ENCODE measurements around the gene PCSK4.
A peak's percentile ranks its signal among the peaks of the same experiment; 100 is the strongest.

The PCSK4 gene

DNA sequence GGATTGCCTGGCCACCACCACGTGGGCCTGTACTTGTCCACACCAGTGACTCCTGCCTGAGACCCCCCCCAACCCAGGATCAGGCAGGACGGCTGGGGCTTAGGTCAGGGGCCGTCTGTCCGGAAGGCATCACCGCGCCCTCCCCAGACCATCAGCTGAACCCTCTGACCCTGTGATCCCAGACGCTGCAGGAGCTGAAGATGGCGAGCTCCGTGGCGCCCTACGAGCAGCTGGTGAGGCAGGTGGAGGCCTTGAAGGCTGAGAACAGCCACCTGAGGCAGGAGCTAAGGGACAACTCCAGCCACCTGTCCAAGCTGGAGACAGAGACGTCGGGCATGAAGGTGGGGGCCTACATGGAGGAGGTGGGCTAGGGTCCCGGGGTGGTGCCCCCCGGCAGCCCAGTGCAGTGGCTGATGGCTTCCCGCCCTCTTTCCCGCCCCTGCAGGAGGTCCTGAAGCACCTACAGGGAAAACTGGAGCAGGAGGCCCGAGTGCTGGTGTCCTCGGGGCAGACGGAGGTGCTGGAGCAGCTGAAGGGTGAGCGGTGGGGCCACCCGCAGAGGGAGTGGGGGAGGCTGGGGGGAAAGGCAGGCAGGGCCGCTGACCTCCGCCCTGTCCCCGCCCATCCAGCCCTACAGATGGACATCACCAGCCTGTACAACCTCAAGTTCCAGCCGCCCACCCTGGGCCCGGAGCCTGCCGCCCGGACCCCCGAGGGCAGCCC lies 37.2 kb downstream of the PCSK4 start:
- no peak for DNase-seq (ENCODE audit: low read depth)
- TF ChIP-seq, protein P1, sequence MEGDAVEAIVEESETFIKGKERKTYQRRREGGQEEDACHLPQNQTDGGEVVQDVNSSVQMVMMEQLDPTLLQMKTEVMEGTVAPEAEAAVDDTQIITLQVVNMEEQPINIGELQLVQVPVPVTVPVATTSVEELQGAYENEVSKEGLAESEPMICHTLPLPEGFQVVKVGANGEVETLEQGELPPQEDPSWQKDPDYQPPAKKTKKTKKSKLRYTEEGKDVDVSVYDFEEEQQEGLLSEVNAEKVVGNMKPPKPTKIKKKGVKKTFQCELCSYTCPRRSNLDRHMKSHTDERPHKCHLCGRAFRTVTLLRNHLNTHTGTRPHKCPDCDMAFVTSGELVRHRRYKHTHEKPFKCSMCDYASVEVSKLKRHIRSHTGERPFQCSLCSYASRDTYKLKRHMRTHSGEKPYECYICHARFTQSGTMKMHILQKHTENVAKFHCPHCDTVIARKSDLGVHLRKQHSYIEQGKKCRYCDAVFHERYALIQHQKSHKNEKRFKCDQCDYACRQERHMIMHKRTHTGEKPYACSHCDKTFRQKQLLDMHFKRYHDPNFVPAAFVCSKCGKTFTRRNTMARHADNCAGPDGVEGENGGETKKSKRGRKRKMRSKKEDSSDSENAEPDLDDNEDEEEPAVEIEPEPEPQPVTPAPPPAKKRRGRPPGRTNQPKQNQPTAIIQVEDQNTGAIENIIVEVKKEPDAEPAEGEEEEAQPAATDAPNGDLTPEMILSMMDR (IDR thresholded peaks at IDR 0.05; ENCODE audit: control insufficient read depth, insufficient read depth, low read depth, low read length, missing control alignments): no peak

DNA sequence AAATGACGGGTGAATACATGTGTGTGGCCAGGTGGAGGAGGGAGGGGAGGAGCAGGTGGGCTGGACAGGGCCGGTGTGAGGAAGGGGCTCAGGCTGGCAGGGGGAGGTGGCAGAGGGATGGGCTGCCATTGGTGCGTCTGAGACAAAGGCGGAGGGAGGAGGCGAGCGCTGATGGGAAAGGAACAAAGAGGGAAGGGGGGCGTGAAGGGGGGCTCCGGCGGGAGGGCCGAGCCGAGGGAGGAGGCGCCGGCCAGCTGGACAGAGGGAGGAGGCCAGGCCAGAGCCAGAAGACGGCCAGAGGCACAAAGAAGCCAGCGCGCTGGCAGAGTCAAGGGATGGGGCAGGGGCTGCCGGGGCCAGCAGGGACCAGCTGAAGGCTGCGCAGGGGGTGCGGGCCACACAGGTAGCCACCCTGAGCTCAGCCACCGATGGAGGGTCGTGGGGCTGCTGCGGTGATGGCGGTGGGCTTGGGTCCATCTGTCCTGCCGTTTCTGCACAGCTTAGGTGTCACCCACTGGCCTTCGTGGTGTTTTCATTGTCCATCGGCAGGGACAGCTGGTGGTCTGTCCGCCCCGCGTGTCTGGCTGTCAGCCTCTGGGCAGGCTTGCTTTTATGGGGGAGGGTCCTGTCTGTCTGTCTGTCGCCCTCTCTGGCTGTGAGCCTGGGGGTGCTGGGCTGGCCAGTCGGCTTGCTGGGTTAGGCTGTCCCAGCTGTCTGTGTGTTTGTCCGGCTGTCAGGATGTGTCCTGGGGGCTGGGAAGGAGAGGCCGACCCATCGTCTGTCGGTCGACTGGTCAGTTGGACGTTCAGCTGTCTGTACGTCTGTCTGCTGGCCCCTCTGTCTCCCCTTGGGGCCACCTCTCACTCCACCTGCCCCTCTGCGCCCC lies 38.0 kb downstream of the PCSK4 start:
- no peak overlapping the region for H3K4me3 ChIP-seq (ENCODE audit: control insufficient read depth, low read depth, low read length)
- TF ChIP-seq, protein P1 (IDR thresholded peaks at IDR 0.05; ENCODE audit: control insufficient read depth, insufficient read depth, low read depth, low read length, missing control alignments): no peak
- DNase-seq (ENCODE audit: low read depth): no peak

More for the DNA sequence above, 37.2 kb downstream of the PCSK4 start:
- H3K4me3 ChIP-seq (ENCODE audit: control insufficient read depth, low read depth, low read length): no peak overlapping the region

DNA sequence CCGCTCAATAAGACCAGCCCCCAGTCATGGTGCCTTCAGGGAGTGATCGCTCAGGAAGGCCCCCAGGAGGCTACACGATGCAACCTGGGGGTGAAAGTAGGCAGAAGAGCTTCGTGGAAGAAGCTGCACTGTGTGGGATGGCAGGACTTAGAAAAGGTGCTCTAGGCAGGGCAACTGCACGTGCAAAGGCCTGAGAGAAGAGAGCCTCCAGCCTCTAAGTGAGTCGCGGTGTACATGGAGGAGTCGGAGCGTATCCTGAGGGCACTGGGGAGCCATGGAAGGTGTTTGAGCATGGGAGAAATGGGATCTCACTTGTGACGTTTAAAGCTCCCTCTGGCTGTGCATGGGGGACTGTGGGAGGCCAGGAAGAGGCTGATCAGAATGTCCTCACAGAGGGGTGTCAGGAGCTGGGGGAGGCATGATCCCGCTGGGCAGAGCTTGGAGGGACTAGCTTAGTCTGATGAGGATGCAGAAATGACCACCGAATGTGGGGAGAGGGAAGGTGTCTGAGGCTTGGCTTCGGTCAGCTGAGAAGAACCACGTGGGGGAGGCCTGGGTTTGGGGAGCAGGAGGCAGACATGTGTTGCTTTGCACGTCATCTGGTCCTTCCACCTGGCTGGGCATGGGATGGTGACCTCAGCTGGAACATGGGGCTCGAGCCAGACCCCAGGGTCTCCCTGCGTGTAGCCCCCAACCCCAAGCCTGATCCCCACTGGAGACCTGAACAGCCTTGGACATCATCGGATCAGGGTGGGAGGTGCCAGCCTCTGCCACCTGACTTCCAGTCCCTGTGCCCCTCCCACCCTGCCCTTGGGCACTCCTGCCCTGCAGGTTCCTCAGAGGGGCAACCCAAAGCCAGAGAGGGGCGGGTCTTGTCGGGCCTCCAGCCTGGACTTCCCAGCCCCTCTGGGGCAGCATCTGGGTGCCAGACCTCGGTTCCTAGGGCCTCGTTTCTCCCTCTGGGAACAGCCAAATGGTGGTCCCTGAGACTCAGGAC lies 39.1 kb downstream of the PCSK4 start:
- TF ChIP-seq, protein P1 (IDR thresholded peaks at IDR 0.05; ENCODE audit: control insufficient read depth, insufficient read depth, low read depth, low read length, missing control alignments): no peak
- H3K4me3 ChIP-seq (ENCODE audit: control insufficient read depth, low read depth, low read length): no peak overlapping the region
- DNase-seq (ENCODE audit: low read depth): no peak

DNA sequence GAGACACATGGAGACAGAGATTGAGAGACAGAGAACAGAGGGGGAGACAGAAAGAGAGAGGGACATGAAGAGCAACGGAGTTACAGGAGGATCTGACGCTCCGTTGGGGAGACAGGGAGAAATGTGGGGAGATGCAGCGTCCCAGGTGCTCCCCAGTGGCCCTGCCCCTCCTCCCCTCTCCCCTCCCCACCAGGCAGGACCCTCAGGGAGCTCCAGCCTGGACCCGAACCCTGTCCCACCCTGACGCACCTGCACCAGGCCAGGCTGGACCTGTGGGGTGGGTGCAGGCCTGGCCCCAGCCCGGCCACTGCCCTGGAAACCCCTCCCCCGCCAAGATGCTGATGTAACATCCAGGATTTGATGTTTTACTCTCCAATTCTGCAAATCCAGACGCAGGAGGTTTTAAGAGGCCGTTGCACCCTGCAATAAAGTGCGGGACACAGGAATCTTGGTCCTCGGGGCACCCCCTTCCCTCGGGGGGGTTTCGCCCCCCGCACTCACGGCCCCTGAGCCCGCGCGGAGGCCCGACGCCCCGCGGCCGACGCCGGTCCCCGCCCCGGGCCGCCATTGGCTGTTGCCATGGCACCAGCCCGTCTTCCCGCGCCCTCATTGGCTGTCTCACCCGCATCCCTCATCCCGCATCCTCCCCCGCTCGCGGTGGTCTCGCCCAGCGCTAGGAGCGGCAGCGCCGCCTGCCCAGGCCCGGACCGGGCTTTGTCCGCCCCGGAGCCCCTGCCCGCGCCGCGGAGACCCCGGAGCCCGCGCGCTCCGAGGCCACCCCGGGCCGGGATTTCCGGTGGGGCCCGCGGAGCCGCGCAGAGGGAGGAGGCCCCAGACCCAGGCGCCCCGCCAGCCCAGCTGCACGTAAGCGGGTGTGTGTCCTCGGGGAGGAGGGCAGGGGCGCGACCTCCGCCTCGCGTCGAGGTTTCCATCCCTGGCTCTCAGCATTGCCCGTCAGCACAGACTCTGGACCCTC lies 40.4 kb downstream of the PCSK4 start, which contains the start of gene APC2:
TSS of gene APC2 (plus strand) at position 655 of the 976 bp plus-strand sequence. CDS start 2,881 bp downstream, outside the sequence.
- peak within 1 kb of the TSS; percentile 36 for H3K4me3 ChIP-seq (ENCODE audit: control insufficient read depth, low read depth, low read length)
- no peak for DNase-seq (ENCODE audit: low read depth)
- TF ChIP-seq, protein P1 (IDR thresholded peaks at IDR 0.05; ENCODE audit: control insufficient read depth, insufficient read depth, low read depth, low read length, missing control alignments): no peak

DNA sequence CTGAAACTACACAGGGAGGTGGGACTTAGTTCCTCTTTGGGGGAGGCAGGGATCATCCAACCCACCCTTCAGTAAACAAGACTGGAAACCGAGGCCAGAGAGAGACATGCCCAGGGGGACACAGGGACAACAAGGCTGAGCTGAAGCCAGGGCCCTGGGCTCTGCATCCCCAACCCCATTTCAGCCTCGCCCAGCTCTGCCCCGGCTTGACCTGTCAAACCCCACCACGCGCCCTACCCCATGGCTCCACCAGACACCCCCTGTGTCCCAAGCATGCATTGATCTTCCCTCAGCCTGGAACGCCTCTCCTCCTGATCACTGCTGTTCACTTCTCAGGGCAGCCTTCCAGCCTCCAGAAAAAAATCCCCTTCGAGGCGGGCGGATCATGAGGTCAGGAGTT lies 42.2 kb downstream of the PCSK4 start:
- no peak overlapping the region for H3K4me3 ChIP-seq (ENCODE audit: control insufficient read depth, low read depth, low read length)
- no peak for DNase-seq (ENCODE audit: low read depth)
- TF ChIP-seq, protein P1 (IDR thresholded peaks at IDR 0.05; ENCODE audit: control insufficient read depth, insufficient read depth, low read depth, low read length, missing control alignments): no peak

All from AG09309 (cell line).